GM23338 (cell line): Measurements from ENCODE around the gene HELZ. TPM values are rescaled to one million over a fixed set of nuclear protein-coding genes. Genes with fewer than 3 reads are reported as not detected.

Experiments used
- ATAC-seq: fragments of 200-7000 bp; cut with Tn5 transposase; 3 replicates; pipeline ENCODE4 v1.9.1; 2020
- DNase-seq: peaks from one replicate; pipeline ENCODE4 v3.0.0-alpha.2; 2015; ENCODE audit warnings: low spot score
- H2AFZ ChIP-seq: fragments of 200-600 bp; sonication (generic); 2 replicates; pipeline ENCODE4 v1.8.0; 2016; ENCODE audit warnings: antibody characterized with exemption, mild to moderate bottlenecking, moderate library complexity
- H3F3A ChIP-seq: fragments of 200-600 bp; sonication (generic); replicated peaks from 2 replicates; pipeline ENCODE4 v1.8.0; 2017; ENCODE audit warnings: antibody characterized with exemption, mixed run types, low read depth
- H3K27ac ChIP-seq: fragments of 200-600 bp; sonication (generic); 2 replicates; pipeline ENCODE4 v1.6.1; 2016; ENCODE audit warnings: low read depth
- H3K27me3 ChIP-seq: fragments of 200-600 bp; sonication (generic); 2 replicates; pipeline ENCODE4 v1.8.0; 2016; ENCODE audit warnings: mild to moderate bottlenecking, mixed run types, moderate library complexity; ENCODE audit not compliant: insufficient read depth
- H3K36me3 ChIP-seq: fragments of 200-600 bp; sonication (generic); 2 replicates; pipeline ENCODE4 v1.8.0; 2016; ENCODE audit warnings: mild to moderate bottlenecking; ENCODE audit not compliant: insufficient read depth
- H3K4me1 ChIP-seq: fragments of 200-600 bp; sonication (generic); 2 replicates; pipeline ENCODE4 v1.8.0; 2016; ENCODE audit warnings: mild to moderate bottlenecking, moderate library complexity; ENCODE audit not compliant: insufficient read depth
- H3K4me2 ChIP-seq: fragments of 200-600 bp; sonication (generic); 2 replicates; pipeline ENCODE4 v1.7.1; 2017; ENCODE audit warnings: mixed run types
- H3K4me3 ChIP-seq: fragments of 200-600 bp; sonication (generic); 2 replicates; pipeline ENCODE4 v1.6.1; 2016; ENCODE audit warnings: mixed run types
- H3K79me2 ChIP-seq: fragments of 200-600 bp; sonication (generic); replicated peaks from 2 replicates; pipeline ENCODE4 v1.8.0; 2017; ENCODE audit warnings: mild to moderate bottlenecking; ENCODE audit not compliant: insufficient read depth
- H3K9me2 ChIP-seq: fragments of 200-600 bp; sonication (generic); 2 replicates; pipeline ENCODE4 v1.8.0; 2017; ENCODE audit not compliant: insufficient read depth
- H4K20me1 ChIP-seq: fragments of 200-600 bp; sonication (generic); replicated peaks from 2 replicates; pipeline ENCODE4 v1.8.0; 2017; ENCODE audit warnings: mild to moderate bottlenecking; ENCODE audit not compliant: insufficient read depth
- H3K27ac Mint-ChIP-seq: 2 replicates; pipeline ENCODE4 v1.8.0; 2020; ENCODE audit warnings: inconsistent platforms, mild to moderate bottlenecking, moderate library complexity, mixed read lengths
- H3K27me3 Mint-ChIP-seq: 3 replicates; pipeline ENCODE4 v1.8.0; 2022; ENCODE audit warnings: low read depth, mild to moderate bottlenecking, moderate library complexity, mixed read lengths, inconsistent platforms; ENCODE audit not compliant: insufficient read depth, poor library complexity
- H3K36me3 Mint-ChIP-seq: 3 replicates; pipeline ENCODE4 v1.8.0; 2021; ENCODE audit warnings: low read depth, mild to moderate bottlenecking, inconsistent platforms, moderate library complexity, mixed read lengths
- H3K4me1 Mint-ChIP-seq: 3 replicates; pipeline ENCODE4 v1.8.0; 2020; ENCODE audit warnings: mild to moderate bottlenecking, inconsistent platforms, mixed read lengths
- H3K4me3 Mint-ChIP-seq: 3 replicates; pipeline ENCODE4 v1.8.0; 2021; ENCODE audit warnings: moderate library complexity, mild to moderate bottlenecking, inconsistent platforms, mixed read lengths
- H3K9me3 Mint-ChIP-seq: 3 replicates; pipeline ENCODE4 v1.8.0; 2020; ENCODE audit warnings: moderate library complexity, mild to moderate bottlenecking, inconsistent platforms, mixed read lengths
- CREB1 ChIP-seq: fragments of 250-450 bp; sonication (Bioruptor Pico); IDR thresholded peaks from 2 replicates; pipeline ENCODE4 v1.5.0; 2020; ENCODE audit warnings: low read depth, mild to moderate bottlenecking, moderate library complexity
- EZH2 ChIP-seq: fragments of 200-600 bp; sonication (generic); IDR thresholded peaks from one replicate; pipeline ENCODE4 v1.8.0; 2017; ENCODE audit warnings: antibody characterized with exemption, mild to moderate bottlenecking, low read depth; ENCODE audit not compliant: unreplicated experiment
- EZH2phosphoT487 ChIP-seq: fragments of 200-600 bp; sonication (generic); IDR thresholded peaks from one replicate; pipeline ENCODE4 v1.8.1; 2018; ENCODE audit warnings: antibody characterized with exemption; ENCODE audit not compliant: unreplicated experiment
- JUNB ChIP-seq: IDR thresholded peaks from one replicate; pipeline ENCODE4 v1.6.1; 2016; ENCODE audit warnings: antibody characterized with exemption; ENCODE audit not compliant: unreplicated experiment
- NANOG ChIP-seq: IDR thresholded peaks from 2 replicates; pipeline ENCODE4 v1.6.1; 2016; ENCODE audit warnings: antibody characterized with exemption, borderline replicate concordance
- STAT1 ChIP-seq: IDR thresholded peaks from one replicate; pipeline ENCODE4 v1.6.1; 2016; ENCODE audit warnings: antibody characterized with exemption; ENCODE audit not compliant: unreplicated experiment
- ZNF114 ChIP-seq: fragments of 250-450 bp; sonication (Bioruptor Pico); IDR thresholded peaks from 2 replicates; pipeline ENCODE4 v1.5.0; 2020; ENCODE audit warnings: mild to moderate bottlenecking, moderate library complexity
- ZNF331 ChIP-seq: fragments of 250-450 bp; sonication (Bioruptor Pico); IDR thresholded peaks from 2 replicates; pipeline ENCODE4 v1.5.0; 2020; ENCODE audit warnings: low read depth, mild to moderate bottlenecking, moderate library complexity
- polyA plus RNA-seq: library from polyadenylated mRNA; unstranded; fragments of >200 nt; fragmentation: Nextera tagmentation; extraction: Ambion mirVana; gene quantifications from 2 replicates; pipeline ENCODE4 v1.2.1, GENCODE V29; 2016
- total RNA-seq: library from RNA; depleted of rRNA; stranded (reverse); fragments of >200 nt; shearing (Covaris generic); gene quantifications from 2 replicates; pipeline ENCODE4 v1.2.3, GENCODE V29; 2014
- TF ChIP-seq, protein P1 (sequence below): IDR thresholded peaks from one replicate; pipeline ENCODE4 v1.6.1; 2018; ENCODE audit warnings: antibody characterized with exemption; ENCODE audit not compliant: unreplicated experiment
- TF ChIP-seq, protein P2 (sequence below): IDR thresholded peaks from 2 replicates; pipeline ENCODE4 v1.6.1; 2016; ENCODE audit warnings: antibody characterized with exemption
- TF ChIP-seq, protein P3 (sequence below): fragments of 250-450 bp; sonication (Bioruptor Pico); IDR thresholded peaks from 2 replicates; pipeline ENCODE4 v1.5.0; 2020; ENCODE audit warnings: mild to moderate bottlenecking, moderate library complexity
- TF ChIP-seq, protein P4 (sequence below), 2 experiments: fragments of 200-600 bp in 1 of 2; sonication (generic) in 1 of 2; conservative IDR thresholded peaks; 2 replicates each; pipeline versions ENCODE4 v1.5.1 to v1.6.1; 2016 to 2017; ENCODE audit warnings: antibody characterized with exemption in 2 of 2, low read depth in 2 of 2, mild to moderate bottlenecking in 2 of 2, moderate library complexity in 1 of 2

Gene HELZ
- total and polyA plus RNA-seq, 2 experiments from 2014 or later, result 38.9 to 62.0 TPM

DNA sequence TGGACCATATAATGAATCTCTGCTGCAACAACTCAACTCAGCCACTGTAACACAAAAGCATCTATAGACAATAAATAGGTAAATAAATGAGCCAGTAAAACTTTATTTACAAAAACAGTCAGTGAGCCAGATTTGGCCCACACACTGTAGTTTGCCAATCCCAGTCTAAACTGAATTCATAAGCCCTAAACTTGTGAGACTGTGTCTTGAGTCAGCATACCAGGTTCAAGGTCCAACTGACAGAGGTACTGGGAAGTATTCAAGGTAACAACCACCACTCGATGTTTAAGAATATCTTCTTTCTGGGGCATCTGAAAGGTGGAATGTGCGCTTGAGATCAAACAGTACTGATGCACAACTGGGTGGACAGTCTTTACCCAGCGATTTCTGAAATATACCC, 94.2 kb downstream of the HELZ start (continued):
- TF ChIP-seq, protein P1, sequence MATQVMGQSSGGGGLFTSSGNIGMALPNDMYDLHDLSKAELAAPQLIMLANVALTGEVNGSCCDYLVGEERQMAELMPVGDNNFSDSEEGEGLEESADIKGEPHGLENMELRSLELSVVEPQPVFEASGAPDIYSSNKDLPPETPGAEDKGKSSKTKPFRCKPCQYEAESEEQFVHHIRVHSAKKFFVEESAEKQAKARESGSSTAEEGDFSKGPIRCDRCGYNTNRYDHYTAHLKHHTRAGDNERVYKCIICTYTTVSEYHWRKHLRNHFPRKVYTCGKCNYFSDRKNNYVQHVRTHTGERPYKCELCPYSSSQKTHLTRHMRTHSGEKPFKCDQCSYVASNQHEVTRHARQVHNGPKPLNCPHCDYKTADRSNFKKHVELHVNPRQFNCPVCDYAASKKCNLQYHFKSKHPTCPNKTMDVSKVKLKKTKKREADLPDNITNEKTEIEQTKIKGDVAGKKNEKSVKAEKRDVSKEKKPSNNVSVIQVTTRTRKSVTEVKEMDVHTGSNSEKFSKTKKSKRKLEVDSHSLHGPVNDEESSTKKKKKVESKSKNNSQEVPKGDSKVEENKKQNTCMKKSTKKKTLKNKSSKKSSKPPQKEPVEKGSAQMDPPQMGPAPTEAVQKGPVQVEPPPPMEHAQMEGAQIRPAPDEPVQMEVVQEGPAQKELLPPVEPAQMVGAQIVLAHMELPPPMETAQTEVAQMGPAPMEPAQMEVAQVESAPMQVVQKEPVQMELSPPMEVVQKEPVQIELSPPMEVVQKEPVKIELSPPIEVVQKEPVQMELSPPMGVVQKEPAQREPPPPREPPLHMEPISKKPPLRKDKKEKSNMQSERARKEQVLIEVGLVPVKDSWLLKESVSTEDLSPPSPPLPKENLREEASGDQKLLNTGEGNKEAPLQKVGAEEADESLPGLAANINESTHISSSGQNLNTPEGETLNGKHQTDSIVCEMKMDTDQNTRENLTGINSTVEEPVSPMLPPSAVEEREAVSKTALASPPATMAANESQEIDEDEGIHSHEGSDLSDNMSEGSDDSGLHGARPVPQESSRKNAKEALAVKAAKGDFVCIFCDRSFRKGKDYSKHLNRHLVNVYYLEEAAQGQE, result no peak
- no peak for TF ChIP-seq NANOG

DNA sequence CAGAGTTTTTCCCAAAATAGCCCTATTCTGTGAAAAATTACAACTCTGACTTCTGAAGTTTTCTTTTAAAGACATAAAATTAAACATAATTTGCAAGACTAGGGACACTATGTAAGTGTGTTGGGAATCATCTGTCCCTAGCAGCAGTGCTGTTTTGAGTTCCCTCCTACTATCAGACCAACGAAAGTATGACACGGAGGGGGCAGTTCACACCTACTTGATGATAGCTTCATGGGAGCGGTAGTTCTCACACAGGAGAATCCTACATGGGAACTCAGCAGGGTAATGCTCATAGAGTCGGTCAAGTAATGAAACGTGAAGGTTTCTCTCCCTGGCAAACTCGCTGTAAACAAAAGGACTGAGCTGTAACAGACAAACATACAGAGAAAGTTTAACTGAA, 96.6 kb downstream of the HELZ start:
- Mint-ChIP-seq H3K4me1 (peaks cover 17% of the 10 kb centered on the region), H3K27ac (no peak overlapping the region), H3K9me3 (no peaks in the 10 kb centered on the region; the same call in 2 of the 3 replicates), H3K4me3 (no peak overlapping the region), H3K36me3 (peaks cover 9% of the 10 kb centered on the region; the same call in 2 of the 3 replicates), H3K27me3 (no peaks in the 10 kb centered on the region)
- Histone ChIP-seq H3K27ac (no peak overlapping the region), H3K79me2 (no peaks in the 10 kb centered on the region), H3F3A (no peaks in the 10 kb centered on the region), H4K20me1 (no peaks in the 10 kb centered on the region), H3K36me3 (no peaks in the 10 kb centered on the region), H3K9me2 (no peaks in the 10 kb centered on the region), H2AFZ (no peak overlapping the region), H3K4me2 (no peak overlapping the region), H3K4me1 (peaks cover 7% of the 10 kb centered on the region), H3K4me3 (no peak overlapping the region), H3K27me3 (no peaks in the 10 kb centered on the region)
- ATAC-seq, result no peak
- DNase-seq, result no peak
- TF ChIP-seq EZH2 (no peak), ZNF331 (CRISPR knock-in tag) (no peak), JUNB (no peak), NANOG (no peak), STAT1 (no peak), CREB1 (CRISPR knock-in tag) (no peak), EZH2phosphoT487 (no peak), ZNF114 (CRISPR knock-in tag) (no peak)
- TF ChIP-seq, protein P2, sequence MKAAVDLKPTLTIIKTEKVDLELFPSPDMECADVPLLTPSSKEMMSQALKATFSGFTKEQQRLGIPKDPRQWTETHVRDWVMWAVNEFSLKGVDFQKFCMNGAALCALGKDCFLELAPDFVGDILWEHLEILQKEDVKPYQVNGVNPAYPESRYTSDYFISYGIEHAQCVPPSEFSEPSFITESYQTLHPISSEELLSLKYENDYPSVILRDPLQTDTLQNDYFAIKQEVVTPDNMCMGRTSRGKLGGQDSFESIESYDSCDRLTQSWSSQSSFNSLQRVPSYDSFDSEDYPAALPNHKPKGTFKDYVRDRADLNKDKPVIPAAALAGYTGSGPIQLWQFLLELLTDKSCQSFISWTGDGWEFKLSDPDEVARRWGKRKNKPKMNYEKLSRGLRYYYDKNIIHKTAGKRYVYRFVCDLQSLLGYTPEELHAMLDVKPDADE, result no peak
- TF ChIP-seq, protein P3, sequence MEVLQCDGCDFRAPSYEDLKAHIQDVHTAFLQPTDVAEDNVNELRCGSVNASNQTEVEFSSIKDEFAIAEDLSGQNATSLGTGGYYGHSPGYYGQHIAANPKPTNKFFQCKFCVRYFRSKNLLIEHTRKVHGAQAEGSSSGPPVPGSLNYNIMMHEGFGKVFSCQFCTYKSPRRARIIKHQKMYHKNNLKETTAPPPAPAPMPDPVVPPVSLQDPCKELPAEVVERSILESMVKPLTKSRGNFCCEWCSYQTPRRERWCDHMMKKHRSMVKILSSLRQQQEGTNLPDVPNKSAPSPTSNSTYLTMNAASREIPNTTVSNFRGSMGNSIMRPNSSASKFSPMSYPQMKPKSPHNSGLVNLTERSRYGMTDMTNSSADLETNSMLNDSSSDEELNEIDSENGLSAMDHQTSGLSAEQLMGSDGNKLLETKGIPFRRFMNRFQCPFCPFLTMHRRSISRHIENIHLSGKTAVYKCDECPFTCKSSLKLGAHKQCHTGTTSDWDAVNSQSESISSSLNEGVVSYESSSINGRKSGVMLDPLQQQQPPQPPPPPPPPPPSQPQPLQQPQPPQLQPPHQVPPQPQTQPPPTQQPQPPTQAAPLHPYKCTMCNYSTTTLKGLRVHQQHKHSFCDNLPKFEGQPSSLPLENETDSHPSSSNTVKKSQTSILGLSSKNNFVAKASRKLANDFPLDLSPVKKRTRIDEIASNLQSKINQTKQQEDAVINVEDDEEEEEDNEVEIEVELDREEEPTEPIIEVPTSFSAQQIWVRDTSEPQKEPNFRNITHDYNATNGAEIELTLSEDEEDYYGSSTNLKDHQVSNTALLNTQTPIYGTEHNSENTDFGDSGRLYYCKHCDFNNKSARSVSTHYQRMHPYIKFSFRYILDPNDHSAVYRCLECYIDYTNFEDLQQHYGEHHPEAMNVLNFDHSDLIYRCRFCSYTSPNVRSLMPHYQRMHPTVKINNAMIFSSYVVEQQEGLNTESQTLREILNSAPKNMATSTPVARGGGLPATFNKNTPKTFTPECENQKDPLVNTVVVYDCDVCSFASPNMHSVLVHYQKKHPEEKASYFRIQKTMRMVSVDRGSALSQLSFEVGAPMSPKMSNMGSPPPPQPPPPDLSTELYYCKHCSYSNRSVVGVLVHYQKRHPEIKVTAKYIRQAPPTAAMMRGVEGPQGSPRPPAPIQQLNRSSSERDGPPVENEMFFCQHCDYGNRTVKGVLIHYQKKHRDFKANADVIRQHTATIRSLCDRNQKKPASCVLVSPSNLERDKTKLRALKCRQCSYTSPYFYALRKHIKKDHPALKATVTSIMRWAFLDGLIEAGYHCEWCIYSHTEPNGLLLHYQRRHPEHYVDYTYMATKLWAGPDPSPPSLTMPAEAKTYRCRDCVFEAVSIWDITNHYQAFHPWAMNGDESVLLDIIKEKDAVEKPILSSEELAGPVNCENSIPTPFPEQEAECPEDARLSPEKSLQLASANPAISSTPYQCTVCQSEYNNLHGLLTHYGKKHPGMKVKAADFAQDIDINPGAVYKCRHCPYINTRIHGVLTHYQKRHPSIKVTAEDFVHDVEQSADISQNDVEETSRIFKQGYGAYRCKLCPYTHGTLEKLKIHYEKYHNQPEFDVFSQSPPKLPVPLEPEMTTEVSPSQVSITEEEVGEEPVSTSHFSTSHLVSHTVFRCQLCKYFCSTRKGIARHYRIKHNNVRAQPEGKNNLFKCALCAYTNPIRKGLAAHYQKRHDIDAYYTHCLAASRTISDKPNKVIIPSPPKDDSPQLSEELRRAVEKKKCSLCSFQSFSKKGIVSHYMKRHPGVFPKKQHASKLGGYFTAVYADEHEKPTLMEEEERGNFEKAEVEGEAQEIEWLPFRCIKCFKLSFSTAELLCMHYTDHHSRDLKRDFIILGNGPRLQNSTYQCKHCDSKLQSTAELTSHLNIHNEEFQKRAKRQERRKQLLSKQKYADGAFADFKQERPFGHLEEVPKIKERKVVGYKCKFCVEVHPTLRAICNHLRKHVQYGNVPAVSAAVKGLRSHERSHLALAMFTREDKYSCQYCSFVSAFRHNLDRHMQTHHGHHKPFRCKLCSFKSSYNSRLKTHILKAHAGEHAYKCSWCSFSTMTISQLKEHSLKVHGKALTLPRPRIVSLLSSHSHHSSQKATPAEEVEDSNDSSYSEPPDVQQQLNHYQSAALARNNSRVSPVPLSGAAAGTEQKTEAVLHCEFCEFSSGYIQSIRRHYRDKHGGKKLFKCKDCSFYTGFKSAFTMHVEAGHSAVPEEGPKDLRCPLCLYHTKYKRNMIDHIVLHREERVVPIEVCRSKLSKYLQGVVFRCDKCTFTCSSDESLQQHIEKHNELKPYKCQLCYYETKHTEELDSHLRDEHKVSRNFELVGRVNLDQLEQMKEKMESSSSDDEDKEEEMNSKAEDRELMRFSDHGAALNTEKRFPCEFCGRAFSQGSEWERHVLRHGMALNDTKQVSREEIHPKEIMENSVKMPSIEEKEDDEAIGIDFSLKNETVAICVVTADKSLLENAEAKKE (CRISPR knock-in tag), result no peak
- TF ChIP-seq, protein P4, sequence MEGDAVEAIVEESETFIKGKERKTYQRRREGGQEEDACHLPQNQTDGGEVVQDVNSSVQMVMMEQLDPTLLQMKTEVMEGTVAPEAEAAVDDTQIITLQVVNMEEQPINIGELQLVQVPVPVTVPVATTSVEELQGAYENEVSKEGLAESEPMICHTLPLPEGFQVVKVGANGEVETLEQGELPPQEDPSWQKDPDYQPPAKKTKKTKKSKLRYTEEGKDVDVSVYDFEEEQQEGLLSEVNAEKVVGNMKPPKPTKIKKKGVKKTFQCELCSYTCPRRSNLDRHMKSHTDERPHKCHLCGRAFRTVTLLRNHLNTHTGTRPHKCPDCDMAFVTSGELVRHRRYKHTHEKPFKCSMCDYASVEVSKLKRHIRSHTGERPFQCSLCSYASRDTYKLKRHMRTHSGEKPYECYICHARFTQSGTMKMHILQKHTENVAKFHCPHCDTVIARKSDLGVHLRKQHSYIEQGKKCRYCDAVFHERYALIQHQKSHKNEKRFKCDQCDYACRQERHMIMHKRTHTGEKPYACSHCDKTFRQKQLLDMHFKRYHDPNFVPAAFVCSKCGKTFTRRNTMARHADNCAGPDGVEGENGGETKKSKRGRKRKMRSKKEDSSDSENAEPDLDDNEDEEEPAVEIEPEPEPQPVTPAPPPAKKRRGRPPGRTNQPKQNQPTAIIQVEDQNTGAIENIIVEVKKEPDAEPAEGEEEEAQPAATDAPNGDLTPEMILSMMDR (conservative IDR thresholded peaks at IDR 0.05; ENCODE audit: low read depth in 2 of 2), result no peak
